ENCODE results near the gene PIP5K1B. TPM values are rescaled to one million over a fixed set of nuclear protein-coding genes. Genes with fewer than 3 reads are reported as not detected.

The PIP5K1B gene
- total RNA-seq, 1 experiment from 2014 or later: 10.3 TPM

DNA sequence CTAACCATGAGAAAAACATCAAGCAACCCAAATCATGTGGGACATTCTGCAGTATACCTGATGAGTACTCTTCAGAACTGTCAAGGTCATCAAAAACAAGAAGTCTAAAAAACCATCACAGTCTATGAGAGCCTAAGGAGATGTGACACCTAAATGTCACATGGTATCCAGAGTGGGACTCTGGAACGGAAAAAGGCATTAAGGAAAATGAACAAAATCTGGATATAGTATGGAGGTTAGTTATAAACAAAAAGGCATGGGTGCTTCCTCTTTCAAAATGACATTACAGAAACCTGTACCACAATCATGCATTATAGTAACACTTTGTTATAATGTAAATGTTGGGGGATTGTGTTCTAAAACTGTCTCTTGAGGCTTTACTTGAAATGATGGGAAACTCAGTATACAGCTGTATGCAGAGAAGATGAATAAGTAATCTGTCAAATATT is 261.5 kb downstream of the PIP5K1B start:
- intact Hi-C loops (cut with micrococcal nuclease; ENCODE audit: unreplicated experiment): no loop called here
- Mint-ChIP-seq H3K9me3 (ENCODE audit: unreplicated experiment) (no peaks in the 10 kb centered on the region), H3K27me3 (ENCODE audit: insufficient read depth, unreplicated experiment) (no peaks in the 10 kb centered on the region), H3K36me3 (ENCODE audit: insufficient read depth, unreplicated experiment) (peaks cover 5% of the 10 kb centered on the region), H3K4me3 (ENCODE audit: unreplicated experiment) (no peak overlapping the region), H3K27ac (ENCODE audit: unreplicated experiment) (no peak overlapping the region), H3K4me1 (ENCODE audit: low read depth, unreplicated experiment) (no peaks in the 10 kb centered on the region)
- Histone ChIP-seq H3K4me3 (ENCODE audit: low read depth, low read length) (no peak overlapping the region), H3K27me3 (replicated peaks; ENCODE audit: control insufficient read depth, insufficient read depth, low read length) (no peaks in the 10 kb centered on the region), H3K9me3 (no peaks in the 10 kb centered on the region), H3K4me1 (no peaks in the 10 kb centered on the region), H3K36me3 (ENCODE audit: control insufficient read depth, insufficient read depth, low read length) (no peaks in the 10 kb centered on the region)
- DNase-seq: no peak
- no TSS peak for BruUV-seq (replicated peaks)
- CTCF ChIA-PET: no interaction called here
- no peak for TF ChIP-seq CTCF (IDR thresholded peaks at IDR 0.05; ENCODE audit: insufficient read depth in 1 of 2, low read depth in 1 of 2, low read length in 1 of 2, severe bottlenecking in 1 of 2, unreplicated experiment in 1 of 2)
- POLR2A ChIA-PET: no interaction called here

DNA sequence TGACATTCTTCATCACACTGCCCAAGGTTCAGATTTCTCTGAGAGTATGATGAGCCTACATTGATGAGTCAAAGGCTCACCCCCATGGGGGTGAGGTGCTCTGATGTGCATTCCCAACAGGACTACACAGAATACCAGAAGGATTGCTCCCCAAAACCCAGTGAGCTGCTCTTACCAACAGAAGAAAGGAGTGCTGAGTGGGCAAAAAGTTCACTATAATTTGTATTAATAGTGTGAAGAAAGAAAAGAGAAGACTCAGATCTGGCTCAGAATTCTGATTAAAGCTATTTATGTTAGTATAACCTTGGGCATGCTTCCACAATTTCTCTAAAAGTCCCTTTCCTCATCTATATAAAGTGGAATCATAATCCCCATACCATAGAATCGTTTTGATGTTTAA is 262.8 kb downstream of the PIP5K1B start:
- Mint-ChIP-seq H3K27me3 (ENCODE audit: insufficient read depth, unreplicated experiment) (no peaks in the 10 kb centered on the region), H3K9me3 (ENCODE audit: unreplicated experiment) (no peaks in the 10 kb centered on the region), H3K27ac (ENCODE audit: unreplicated experiment) (no peak overlapping the region), H3K4me3 (ENCODE audit: unreplicated experiment) (no peak overlapping the region), H3K4me1 (ENCODE audit: low read depth, unreplicated experiment) (no peaks in the 10 kb centered on the region), H3K36me3 (ENCODE audit: insufficient read depth, unreplicated experiment) (peaks cover 5% of the 10 kb centered on the region)
- Histone ChIP-seq H3K27me3 (replicated peaks; ENCODE audit: control insufficient read depth, insufficient read depth, low read length) (no peaks in the 10 kb centered on the region), H3K9me3 (no peaks in the 10 kb centered on the region), H3K4me3 (ENCODE audit: low read depth, low read length) (no peak overlapping the region), H3K4me1 (no peaks in the 10 kb centered on the region), H3K36me3 (ENCODE audit: control insufficient read depth, insufficient read depth, low read length) (no peaks in the 10 kb centered on the region)
- no peak for DNase-seq
- BruUV-seq (replicated peaks): no TSS peak
- CTCF ChIA-PET: no interaction called here
- POLR2A ChIA-PET: no interaction called here
- no peak for TF ChIP-seq CTCF (IDR thresholded peaks at IDR 0.05; ENCODE audit: insufficient read depth in 1 of 2, low read depth in 1 of 2, low read length in 1 of 2, severe bottlenecking in 1 of 2, unreplicated experiment in 1 of 2)
- intact Hi-C loops (cut with micrococcal nuclease; ENCODE audit: unreplicated experiment): no loop called here

GRCh38 chr9:68969538-68969937 is 264.5 kb downstream of the PIP5K1B start:
- no peaks in the 10 kb centered on the region for H3K27me3 Mint-ChIP-seq (ENCODE audit: insufficient read depth, unreplicated experiment)

More at GRCh38 chr9:68969538-68969937, 264.5 kb downstream of the PIP5K1B start:
- TF ChIP-seq CTCF (IDR thresholded peaks at IDR 0.05; ENCODE audit: insufficient read depth in 1 of 2, low read depth in 1 of 2, low read length in 1 of 2, severe bottlenecking in 1 of 2, unreplicated experiment in 1 of 2): no peak
- ChIA-PET CTCF (no interaction called here), POLR2A (no interaction called here)
- Histone ChIP-seq H3K27me3 (replicated peaks; ENCODE audit: control insufficient read depth, insufficient read depth, low read length) (no peaks in the 10 kb centered on the region), H3K4me3 (ENCODE audit: low read depth, low read length) (no peak overlapping the region), H3K9me3 (no peaks in the 10 kb centered on the region), H3K4me1 (no peaks in the 10 kb centered on the region), H3K36me3 (ENCODE audit: control insufficient read depth, insufficient read depth, low read length) (no peaks in the 10 kb centered on the region)
- Mint-ChIP-seq H3K36me3 (ENCODE audit: insufficient read depth, unreplicated experiment) (no peaks in the 10 kb centered on the region), H3K4me3 (ENCODE audit: unreplicated experiment) (no peak overlapping the region), H3K4me1 (ENCODE audit: low read depth, unreplicated experiment) (no peaks in the 10 kb centered on the region), H3K27ac (ENCODE audit: unreplicated experiment) (no peak overlapping the region), H3K9me3 (ENCODE audit: unreplicated experiment) (no peaks in the 10 kb centered on the region)
- no TSS peak for BruUV-seq (replicated peaks)
- intact Hi-C loops (cut with micrococcal nuclease; ENCODE audit: unreplicated experiment): no loop called here
- no peak for DNase-seq

All from Caco-2 (cell line).